AG09309 (cell line): ENCODE measurements around the gene SCAMP2.

Source experiments
- DNase-seq: peaks from one replicate; pipeline ENCODE4 v3.0.0-alpha.2; 2010; ENCODE audit warnings: low read depth
- H3K4me3 ChIP-seq: 2 replicates; pipeline ENCODE4 v1.5.1; 2011; ENCODE audit warnings: mild to moderate bottlenecking, low read depth, low read length, moderate library complexity; ENCODE audit not compliant: control insufficient read depth
- TF ChIP-seq, protein P1 (sequence below): IDR thresholded peaks from 2 replicates; pipeline ENCODE4 v1.5.1; 2011; ENCODE audit warnings: mild to moderate bottlenecking, low read depth, low read length, inconsistent platforms; ENCODE audit not compliant: insufficient read depth, control insufficient read depth; ENCODE audit errors: missing control alignments

The SCAMP2 gene

GRCh38 chr15:74840851-74841775, 32.1 kb downstream of the SCAMP2 start:
- DNase-seq, result no peak
- H3K4me3 ChIP-seq, result no peak overlapping the region
- TF ChIP-seq, protein P1, sequence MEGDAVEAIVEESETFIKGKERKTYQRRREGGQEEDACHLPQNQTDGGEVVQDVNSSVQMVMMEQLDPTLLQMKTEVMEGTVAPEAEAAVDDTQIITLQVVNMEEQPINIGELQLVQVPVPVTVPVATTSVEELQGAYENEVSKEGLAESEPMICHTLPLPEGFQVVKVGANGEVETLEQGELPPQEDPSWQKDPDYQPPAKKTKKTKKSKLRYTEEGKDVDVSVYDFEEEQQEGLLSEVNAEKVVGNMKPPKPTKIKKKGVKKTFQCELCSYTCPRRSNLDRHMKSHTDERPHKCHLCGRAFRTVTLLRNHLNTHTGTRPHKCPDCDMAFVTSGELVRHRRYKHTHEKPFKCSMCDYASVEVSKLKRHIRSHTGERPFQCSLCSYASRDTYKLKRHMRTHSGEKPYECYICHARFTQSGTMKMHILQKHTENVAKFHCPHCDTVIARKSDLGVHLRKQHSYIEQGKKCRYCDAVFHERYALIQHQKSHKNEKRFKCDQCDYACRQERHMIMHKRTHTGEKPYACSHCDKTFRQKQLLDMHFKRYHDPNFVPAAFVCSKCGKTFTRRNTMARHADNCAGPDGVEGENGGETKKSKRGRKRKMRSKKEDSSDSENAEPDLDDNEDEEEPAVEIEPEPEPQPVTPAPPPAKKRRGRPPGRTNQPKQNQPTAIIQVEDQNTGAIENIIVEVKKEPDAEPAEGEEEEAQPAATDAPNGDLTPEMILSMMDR, result no peak

GRCh38 chr15:74839526-74840395, 33.4 kb downstream of the SCAMP2 start:
- H3K4me3 ChIP-seq, result no peak overlapping the region
- no peak for DNase-seq
- TF ChIP-seq, protein P1, result no peak

GRCh38 chr15:74838746-74839525, 34.2 kb downstream of the SCAMP2 start:
- TF ChIP-seq, protein P1, result no peak
- H3K4me3 ChIP-seq, result no peak overlapping the region
- DNase-seq, result no peak

DNA sequence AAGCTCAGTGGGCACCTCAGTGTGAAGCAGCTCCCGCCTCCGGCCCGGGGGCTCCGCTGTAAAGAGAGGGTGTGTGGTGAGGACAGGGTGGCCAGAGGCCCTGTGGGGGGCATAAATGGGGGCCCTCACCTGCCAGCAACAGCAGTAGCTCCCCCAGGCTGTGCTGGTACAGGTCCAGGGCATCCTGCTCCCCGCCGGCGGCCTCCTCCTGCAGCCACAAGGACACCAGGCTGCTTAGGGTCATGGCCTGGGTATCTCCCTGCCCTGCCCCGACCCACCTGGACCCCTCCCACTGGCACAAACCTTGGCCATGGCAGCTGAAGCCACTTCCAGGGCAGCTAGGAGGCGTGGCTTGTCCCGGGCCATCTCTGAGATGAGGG, 35.0 kb downstream of the SCAMP2 start:
- no peak overlapping the region for H3K4me3 ChIP-seq
- DNase-seq, result no peak
- TF ChIP-seq, protein P1, result no peak

GRCh38 chr15:74837482-74838136, 35.6 kb downstream of the SCAMP2 start:
- no peak for DNase-seq
- TF ChIP-seq, protein P1, result no peak
- H3K4me3 ChIP-seq, result no peak overlapping the region

- no peak for DNase-seq
- no peak overlapping the region for H3K4me3 ChIP-seq
- TF ChIP-seq, protein P1, result no peak
Observed at GRCh38 chr15:74836846-74837245, 36.3 kb downstream of the SCAMP2 start.
